CD4-positive, alpha-beta T cell treated with Interleukin-21 for 1 hour (primary cell): Measurements from ENCODE around the gene INO80C.
A peak's percentile ranks its signal among the peaks of the same experiment; 100 is the strongest.

ENCODE experiments used
- DNase-seq: peaks from one replicate; pipeline ENCODE4 v3.0.0-alpha.2; 2020

Gene INO80C

GRCh38 chr18:35485852-35486251, 11.9 kb downstream of the INO80C start:
- no peak for DNase-seq

GRCh38 chr18:35484034-35484433, 13.7 kb downstream of the INO80C start:
- DNase-seq, result no peak

- no peak for DNase-seq
Observed at GRCh38 chr18:35481960-35482366, 15.8 kb downstream of the INO80C start.

- DNase-seq, result no peak
Observed at GRCh38 chr18:35479911-35480586, 17.7 kb downstream of the INO80C start.

- peak; percentile 9 for DNase-seq
Observed at GRCh38 chr18:35478520-35479435, 19.0 kb downstream of the INO80C start.

GRCh38 chr18:35477974-35478373, 19.8 kb downstream of the INO80C start:
- no peak for DNase-seq

- DNase-seq, result no peak
Observed at GRCh38 chr18:35477497-35477896, 20.3 kb downstream of the INO80C start.

- no peak for DNase-seq
Observed at GRCh38 chr18:35474884-35475283, 22.9 kb downstream of the INO80C start.

GRCh38 chr18:35473562-35473961, 24.2 kb downstream of the INO80C start:
- no peak for DNase-seq

GRCh38 chr18:35470435-35470834, 27.3 kb downstream of the INO80C start:
- no peak for DNase-seq

GRCh38 chr18:35469725-35470124, 28.0 kb downstream of the INO80C start:
- DNase-seq, result no peak

GRCh38 chr18:35468711-35469110, 29.0 kb downstream of the INO80C start:
- DNase-seq, result no peak

- DNase-seq, result no peak
Observed at GRCh38 chr18:35467624-35468016, 30.1 kb downstream of the INO80C start.

- no peak for DNase-seq
Observed at GRCh38 chr18:35466815-35467623, 30.7 kb downstream of the INO80C start.

- no peak for DNase-seq
Observed at GRCh38 chr18:35466334-35466733, 31.4 kb downstream of the INO80C start.

- DNase-seq, result no peak
Observed at GRCh38 chr18:35465329-35465728, 32.4 kb downstream of the INO80C start.

GRCh38 chr18:35464831-35465279, 32.9 kb downstream of the INO80C start:
- no peak for DNase-seq

- DNase-seq, result no peak
Observed at GRCh38 chr18:35463827-35464226, 33.9 kb downstream of the INO80C start.

- DNase-seq, result no peak
Observed at GRCh38 chr18:35463050-35463449, 34.7 kb downstream of the INO80C start.

GRCh38 chr18:35460736-35461161, 37.0 kb downstream of the INO80C start:
- DNase-seq, result no peak

- no peak for DNase-seq
Observed at GRCh38 chr18:35459997-35460396, 37.8 kb downstream of the INO80C start.

GRCh38 chr18:35458677-35459441, 38.9 kb downstream of the INO80C start:
- no peak for DNase-seq
